Neuron (in vitro differentiated cells): ENCODE results near the gene ALG8.

Experiments used
- H2AFZ ChIP-seq: one replicate; pipeline ENCODE4 v1.6.1; 2013; ENCODE audit warnings: low read depth, mild to moderate bottlenecking, inconsistent platforms, low read length, moderate library complexity
- H3K27me3 ChIP-seq: one replicate; pipeline ENCODE4 v1.6.1; 2013; ENCODE audit warnings: low read length; ENCODE audit not compliant: insufficient read depth
- H3K36me3 ChIP-seq: one replicate; pipeline ENCODE4 v1.6.1; 2013; ENCODE audit warnings: low read length; ENCODE audit not compliant: insufficient read depth
- H3K4me1 ChIP-seq: one replicate; pipeline ENCODE4 v1.6.1; 2013; ENCODE audit warnings: low read length; ENCODE audit not compliant: insufficient read depth
- H3K4me3 ChIP-seq: 2 replicates; pipeline ENCODE4 v1.5.1; 2013; ENCODE audit warnings: mild to moderate bottlenecking, low read length, moderate library complexity
- H3K9me3 ChIP-seq: one replicate; pipeline ENCODE4 v1.6.1; 2013; ENCODE audit warnings: low read length

Gene ALG8

GRCh38 chr11:78150346-78150745 is 10.9 kb upstream of the ALG8 start:
- no peak overlapping the region for H3K4me3 ChIP-seq
- H3K4me1 ChIP-seq = peaks cover 3% of the 10 kb centered on the region
- no peak overlapping the region for H2AFZ ChIP-seq
- H3K36me3 ChIP-seq = peaks cover 2% of the 10 kb centered on the region
- H3K27me3 ChIP-seq = no peaks in the 10 kb centered on the region
- H3K9me3 ChIP-seq = no peaks in the 10 kb centered on the region

GRCh38 chr11:78149646-78150045 is 10.2 kb upstream of the ALG8 start:
- no peak overlapping the region for H3K4me3 ChIP-seq
- no peaks in the 10 kb centered on the region for H3K4me1 ChIP-seq
- H3K27me3 ChIP-seq = no peaks in the 10 kb centered on the region
- peaks cover 2% of the 10 kb centered on the region for H3K36me3 ChIP-seq
- H3K9me3 ChIP-seq = no peaks in the 10 kb centered on the region
- H2AFZ ChIP-seq = no peak overlapping the region

GRCh38 chr11:78147807-78148206 is 8.4 kb upstream of the ALG8 start:
- Histone ChIP-seq H3K9me3 (no peaks in the 10 kb centered on the region), H3K4me3 (no peak overlapping the region), H3K4me1 (no peaks in the 10 kb centered on the region), H3K36me3 (peaks cover 2% of the 10 kb centered on the region), H3K27me3 (no peaks in the 10 kb centered on the region), H2AFZ (no peak overlapping the region)

- H3K27me3 ChIP-seq = no peaks in the 10 kb centered on the region
- no peak overlapping the region for H3K4me3 ChIP-seq
- H3K9me3 ChIP-seq = no peaks in the 10 kb centered on the region
- H3K36me3 ChIP-seq = peaks cover 5% of the 10 kb centered on the region
- H3K4me1 ChIP-seq = peaks cover 4% of the 10 kb centered on the region
- no peak overlapping the region for H2AFZ ChIP-seq
These were observed 6.1 kb upstream of the ALG8 start for GRCh38 chr11:78145511-78146025.

GRCh38 chr11:78140392-78141077 is 1.1 kb upstream of the ALG8 start:
- H2AFZ ChIP-seq = no peak overlapping the region
- H3K4me3 ChIP-seq = peak overlapping the region; percentile 73
- peaks cover 2% of the 10 kb centered on the region for H3K9me3 ChIP-seq
- no peaks in the 10 kb centered on the region for H3K27me3 ChIP-seq
- H3K36me3 ChIP-seq = peaks cover 21% of the 10 kb centered on the region
- peaks cover 14% of the 10 kb centered on the region for H3K4me1 ChIP-seq

- H3K9me3 ChIP-seq = peaks cover 4% of the 10 kb centered on the region
- H3K4me1 ChIP-seq = peaks cover 14% of the 10 kb centered on the region
- peaks cover 29% of the 10 kb centered on the region for H3K36me3 ChIP-seq
- H3K4me3 ChIP-seq = peak overlapping the region; percentile 73
- no peaks in the 10 kb centered on the region for H3K27me3 ChIP-seq
- H2AFZ ChIP-seq = peak overlapping the region; percentile 69
These were observed 568 bp downstream of the ALG8 start for GRCh38 chr11:78138694-78139421.

- Histone ChIP-seq H3K27me3 (no peaks in the 10 kb centered on the region), H3K36me3 (peaks cover 29% of the 10 kb centered on the region), H3K4me3 (peak overlapping the region; percentile 73), H3K9me3 (peaks cover 4% of the 10 kb centered on the region), H2AFZ (no peak overlapping the region), H3K4me1 (peaks cover 14% of the 10 kb centered on the region)
These were observed 1.1 kb downstream of the ALG8 start for GRCh38 chr11:78138291-78138690.

GRCh38 chr11:78132475-78132874 is 7.0 kb downstream of the ALG8 start:
- Histone ChIP-seq H3K9me3 (peaks cover 4% of the 10 kb centered on the region), H3K4me1 (no peaks in the 10 kb centered on the region)

GRCh38 chr11:78131956-78132355 is 7.5 kb downstream of the ALG8 start:
- peaks cover 14% of the 10 kb centered on the region for H3K36me3 ChIP-seq
- H3K27me3 ChIP-seq = no peaks in the 10 kb centered on the region
- H3K4me3 ChIP-seq = no peak overlapping the region
- H3K4me1 ChIP-seq = no peaks in the 10 kb centered on the region
- H3K9me3 ChIP-seq = peaks cover 4% of the 10 kb centered on the region
- no peak overlapping the region for H2AFZ ChIP-seq

More at GRCh38 chr11:78132475-78132874, 7.0 kb downstream of the ALG8 start:
- Histone ChIP-seq H3K36me3 (peaks cover 19% of the 10 kb centered on the region), H3K4me3 (no peak overlapping the region), H2AFZ (no peak overlapping the region), H3K27me3 (no peaks in the 10 kb centered on the region)

- no peak overlapping the region for H2AFZ ChIP-seq
- H3K36me3 ChIP-seq = peaks cover 16% of the 10 kb centered on the region
- no peak overlapping the region for H3K4me3 ChIP-seq
- no peaks in the 10 kb centered on the region for H3K4me1 ChIP-seq
- no peaks in the 10 kb centered on the region for H3K9me3 ChIP-seq
- no peaks in the 10 kb centered on the region for H3K27me3 ChIP-seq
These were observed 12.0 kb downstream of the ALG8 start for GRCh38 chr11:78127403-78127802.

GRCh38 chr11:78112582-78113275 is 26.7 kb downstream of the ALG8 start:
- Histone ChIP-seq H3K27me3 (no peaks in the 10 kb centered on the region), H3K4me1 (peaks cover 28% of the 10 kb centered on the region), H2AFZ (peak overlapping the region; percentile 1), H3K36me3 (peaks cover 36% of the 10 kb centered on the region), H3K9me3 (no peaks in the 10 kb centered on the region), H3K4me3 (peak overlapping the region; percentile 16)

GRCh38 chr11:78111298-78111697 is 28.1 kb downstream of the ALG8 start:
- H3K36me3 ChIP-seq = peaks cover 36% of the 10 kb centered on the region
- no peak overlapping the region for H2AFZ ChIP-seq
- H3K4me1 ChIP-seq = peaks cover 28% of the 10 kb centered on the region
- H3K9me3 ChIP-seq = no peaks in the 10 kb centered on the region
- H3K4me3 ChIP-seq = no peak overlapping the region
- no peaks in the 10 kb centered on the region for H3K27me3 ChIP-seq

GRCh38 chr11:78110830-78111229 is 28.6 kb downstream of the ALG8 start:
- Histone ChIP-seq H3K36me3 (peaks cover 38% of the 10 kb centered on the region), H2AFZ (no peak overlapping the region), H3K9me3 (no peaks in the 10 kb centered on the region), H3K27me3 (no peaks in the 10 kb centered on the region), H3K4me3 (no peak overlapping the region), H3K4me1 (peaks cover 28% of the 10 kb centered on the region)
